RWPE1 (cell line): Measurements from ENCODE around the gene NOS3.

Source experiments
- CTCF ChIA-PET: fragments of 350-600 bp; sonication (Branson Sonifier 250); formaldehyde crosslinking; extraction: SDS; loops from one replicate; lab custom pipeline; 2021; lab: Yijun Ruan, JAX
- POLR2A ChIA-PET: fragments of 400-600 bp; formaldehyde crosslinking; extraction: SDS; loops from one replicate; lab custom pipeline; 2020; ENCODE audit warnings: antibody characterized with exemption; ENCODE audit not compliant: low non-redundant PET; lab: Yijun Ruan, JAX
- DNase-seq: peaks from one replicate; pipeline ENCODE4 v3.0.0; 2012; ENCODE audit warnings: low spot score
- H3K27ac ChIP-seq: fragments of 450-650 bp; 2 replicates; pipeline ENCODE4 v1.5.1; 2017
- CTCF ChIP-seq: fragments of 450-650 bp; conservative IDR thresholded peaks from 2 replicates; pipeline ENCODE4 v1.5.1; 2017; ENCODE audit warnings: low read depth, mild to moderate bottlenecking

Gene NOS3

GRCh38 chr7:151032936-151033863 is 42.4 kb downstream of the NOS3 start:
- CTCF ChIA-PET: interaction anchor here (2.0 kb wide), 1 partner anchor 78 kb away, joined by 8 read pairs; no protein-coding TSS in a partner anchor
- TF ChIP-seq CTCF: no peak
- H3K27ac ChIP-seq: peak overlapping the region; percentile 36
- POLR2A ChIA-PET: no interaction called here
- DNase-seq: no peak

GRCh38 chr7:151033864-151034249 is 43.0 kb downstream of the NOS3 start:
- DNase-seq: no peak
- ChIA-PET POLR2A (no interaction called here), CTCF (no interaction called here)
- peak overlapping the region; percentile 36; the same call in 1 of the 2 replicates for H3K27ac ChIP-seq
- no peak for TF ChIP-seq CTCF

- ChIA-PET CTCF (no interaction called here), POLR2A (no interaction called here)
- no peak for DNase-seq
- H3K27ac ChIP-seq: peak overlapping the region; percentile 91; the same call in 1 of the 2 replicates
- TF ChIP-seq CTCF: no peak
Observed at GRCh38 chr7:151034312-151035025, 43.7 kb downstream of the NOS3 start.

GRCh38 chr7:151035026-151035717 is 44.4 kb downstream of the NOS3 start:
- no peak for DNase-seq
- no peak for TF ChIP-seq CTCF
- H3K27ac ChIP-seq: peak overlapping the region; percentile 91; the same call in 1 of the 2 replicates
- CTCF ChIA-PET: no interaction called here
- POLR2A ChIA-PET: no interaction called here

GRCh38 chr7:151035902-151036301 is 45.1 kb downstream of the NOS3 start:
- ChIA-PET POLR2A (no interaction called here), CTCF (no interaction called here)
- H3K27ac ChIP-seq: peak overlapping the region; percentile 91
- TF ChIP-seq CTCF: no peak
- no peak for DNase-seq
